Endodermal cell (in vitro differentiated cells): Measurements from ENCODE around the gene MLN. TPM values are rescaled to one million over a fixed set of nuclear protein-coding genes. Genes with fewer than 3 reads are reported as not detected.

Source experiments
- DNase-seq: peaks from one replicate; pipeline ENCODE4 v3.0.0-alpha.2; 2017
- H3K27ac ChIP-seq: 2 replicates; pipeline ENCODE4 v1.5.1; 2013; ENCODE audit warnings: mild to moderate bottlenecking, low read depth, low read length, moderate library complexity
- H3K27me3 ChIP-seq: 2 replicates; pipeline ENCODE4 v1.6.1; 2013; ENCODE audit warnings: mild to moderate bottlenecking, low read length, moderate library complexity; ENCODE audit not compliant: insufficient read depth, control insufficient read depth, poor library complexity, severe bottlenecking
- H3K36me3 ChIP-seq: 2 replicates; pipeline ENCODE4 v1.7.0; 2013; ENCODE audit warnings: mild to moderate bottlenecking, low read length, moderate library complexity; ENCODE audit not compliant: control insufficient read depth, insufficient read depth
- H3K4me1 ChIP-seq: one replicate; pipeline ENCODE4 v1.7.0; 2013; ENCODE audit warnings: low read length; ENCODE audit not compliant: control insufficient read depth, insufficient read depth
- H3K4me3 ChIP-seq: 2 replicates; pipeline ENCODE4 v1.5.1; 2013; ENCODE audit warnings: mild to moderate bottlenecking, low read length, moderate library complexity
- H3K9ac ChIP-seq: 2 replicates; pipeline ENCODE4 v1.6.1; 2013; ENCODE audit warnings: mild to moderate bottlenecking, low read length, moderate library complexity; ENCODE audit not compliant: poor library complexity, severe bottlenecking; ENCODE audit errors: extremely low read depth
- H3K9me3 ChIP-seq: 2 replicates; pipeline ENCODE4 v1.6.1; 2013; ENCODE audit warnings: mild to moderate bottlenecking, low read length, moderate library complexity; ENCODE audit not compliant: control insufficient read depth
- H3K27ac Mint-ChIP-seq: 2 replicates; pipeline ENCODE4 v1.8.0; 2020; ENCODE audit warnings: mixed read lengths
- H3K27me3 Mint-ChIP-seq: 2 replicates; pipeline ENCODE4 v1.8.0; 2021; ENCODE audit warnings: mild to moderate bottlenecking, mixed read lengths; ENCODE audit not compliant: insufficient read depth
- H3K36me3 Mint-ChIP-seq: 2 replicates; pipeline ENCODE4 v1.8.0; 2020; ENCODE audit warnings: low read depth, mixed read lengths
- H3K4me1 Mint-ChIP-seq: 2 replicates; pipeline ENCODE4 v1.8.0; 2020; ENCODE audit warnings: mixed read lengths
- H3K4me3 Mint-ChIP-seq: 2 replicates; pipeline ENCODE4 v1.8.0; 2020; ENCODE audit warnings: mild to moderate bottlenecking, moderate library complexity, mixed read lengths
- H3K9me3 Mint-ChIP-seq: 2 replicates; pipeline ENCODE4 v1.8.0; 2020; ENCODE audit warnings: mild to moderate bottlenecking, mixed read lengths
- WGBS, 2 experiments: methylation state at CpG; one replicate each; pipeline versions ENCODE4 v1.1.5 to v1.1.7; 2013; ENCODE audit warnings: missing lambda C conversion rate in 2 of 2, mixed read lengths in 1 of 2; ENCODE audit not compliant: insufficient coverage in 1 of 2, insufficient read length in 1 of 2; 5-methylcytosine and 5-hydroxymethylcytosine counted together
- total RNA-seq, 2 donors: library from RNA; stranded (reverse); fragmentation: NEBNext Ultra II Directional in 1 of 2; extraction: Animal tissue kit (Norgen Biotek cat#: 25700) in 1 of 2; gene quantifications; 2 replicates in 1 of 2; 3 replicates in 1 of 2; pipeline ENCODE4 v1.2.1, GENCODE V29; 2021
- TF ChIP-seq, protein P1 (sequence below): fragments of 200-600 bp; sonication (generic); conservative IDR thresholded peaks from 2 replicates; pipeline ENCODE4 v1.5.0; 2021; ENCODE audit warnings: antibody characterized with exemption, mild to moderate bottlenecking

MLN gene
- total RNA-seq, 2 donors from 2014 or later, result not detected

DNA sequence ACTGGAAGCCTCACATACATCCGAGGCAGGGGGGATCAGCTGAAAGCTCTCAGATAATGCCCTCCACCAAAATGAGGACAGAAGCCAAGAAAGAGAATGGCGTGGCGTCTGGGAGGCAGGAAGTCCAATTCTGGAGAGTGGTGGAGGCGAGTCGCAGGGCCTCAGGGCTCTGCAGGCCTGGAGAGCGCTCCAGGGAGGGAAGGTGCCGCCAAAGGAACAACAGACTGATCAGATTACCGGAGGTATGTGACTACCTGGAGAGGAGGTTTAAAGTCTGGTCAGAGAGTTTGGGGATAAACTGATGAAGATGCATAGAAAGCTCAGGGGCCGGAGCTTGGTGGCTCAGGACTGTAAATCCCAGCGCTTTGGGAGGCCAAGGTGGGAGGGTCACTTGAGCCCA, 45.9 kb downstream of the MLN start:
- H3K27me3 ChIP-seq, result no peaks in the 10 kb centered on the region
- H3K36me3 Mint-ChIP-seq, result no peaks in the 10 kb centered on the region
- H3K27ac Mint-ChIP-seq, result no peak overlapping the region
- H3K27me3 Mint-ChIP-seq, result no peaks in the 10 kb centered on the region
- H3K36me3 ChIP-seq, result no peaks in the 10 kb centered on the region
- 89 to 98% methylated on average over 9 to 10 of the region's 10 CpGs for WGBS, 2 experiments
- no peaks in the 10 kb centered on the region for H3K9me3 Mint-ChIP-seq
- H3K4me3 ChIP-seq, result no peak overlapping the region
- DNase-seq, result no peak
- no peaks in the 10 kb centered on the region for H3K4me1 Mint-ChIP-seq
- H3K9ac ChIP-seq, result no peak overlapping the region
- H3K4me1 ChIP-seq, result no peaks in the 10 kb centered on the region
- H3K4me3 Mint-ChIP-seq, result no peak overlapping the region
- H3K9me3 ChIP-seq, result no peaks in the 10 kb centered on the region
- H3K27ac ChIP-seq, result no peak overlapping the region
- TF ChIP-seq, protein P1, sequence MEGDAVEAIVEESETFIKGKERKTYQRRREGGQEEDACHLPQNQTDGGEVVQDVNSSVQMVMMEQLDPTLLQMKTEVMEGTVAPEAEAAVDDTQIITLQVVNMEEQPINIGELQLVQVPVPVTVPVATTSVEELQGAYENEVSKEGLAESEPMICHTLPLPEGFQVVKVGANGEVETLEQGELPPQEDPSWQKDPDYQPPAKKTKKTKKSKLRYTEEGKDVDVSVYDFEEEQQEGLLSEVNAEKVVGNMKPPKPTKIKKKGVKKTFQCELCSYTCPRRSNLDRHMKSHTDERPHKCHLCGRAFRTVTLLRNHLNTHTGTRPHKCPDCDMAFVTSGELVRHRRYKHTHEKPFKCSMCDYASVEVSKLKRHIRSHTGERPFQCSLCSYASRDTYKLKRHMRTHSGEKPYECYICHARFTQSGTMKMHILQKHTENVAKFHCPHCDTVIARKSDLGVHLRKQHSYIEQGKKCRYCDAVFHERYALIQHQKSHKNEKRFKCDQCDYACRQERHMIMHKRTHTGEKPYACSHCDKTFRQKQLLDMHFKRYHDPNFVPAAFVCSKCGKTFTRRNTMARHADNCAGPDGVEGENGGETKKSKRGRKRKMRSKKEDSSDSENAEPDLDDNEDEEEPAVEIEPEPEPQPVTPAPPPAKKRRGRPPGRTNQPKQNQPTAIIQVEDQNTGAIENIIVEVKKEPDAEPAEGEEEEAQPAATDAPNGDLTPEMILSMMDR, result no peak

DNA sequence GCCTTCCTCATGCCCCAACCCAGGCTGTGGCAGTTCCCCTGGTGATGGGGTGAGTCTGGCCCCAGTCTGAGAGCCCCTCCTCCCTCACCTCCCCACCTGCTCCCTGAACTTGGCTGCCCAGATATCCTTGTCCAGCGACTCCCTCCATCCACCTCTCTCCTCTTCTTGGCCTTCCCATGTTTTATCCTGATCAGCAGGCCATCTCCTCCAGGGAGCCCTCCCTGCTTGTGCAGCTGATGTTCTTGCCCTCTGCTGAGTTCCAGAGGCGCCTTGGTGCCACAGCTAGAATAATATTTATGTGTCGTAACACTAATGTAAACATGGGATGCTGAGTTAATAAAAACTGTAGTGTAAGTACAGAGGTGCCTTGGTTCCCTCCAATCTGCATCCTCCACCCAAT, 46.7 kb downstream of the MLN start:
- Histone ChIP-seq H3K9me3 (no peaks in the 10 kb centered on the region), H3K9ac (no peak overlapping the region), H3K36me3 (no peaks in the 10 kb centered on the region), H3K27me3 (no peaks in the 10 kb centered on the region), H3K4me1 (peaks cover 2% of the 10 kb centered on the region), H3K27ac (no peak overlapping the region), H3K4me3 (no peak overlapping the region)
- Mint-ChIP-seq H3K4me3 (no peak overlapping the region), H3K4me1 (no peaks in the 10 kb centered on the region), H3K27me3 (no peaks in the 10 kb centered on the region), H3K27ac (no peak overlapping the region), H3K9me3 (no peaks in the 10 kb centered on the region), H3K36me3 (no peaks in the 10 kb centered on the region)
- TF ChIP-seq, protein P1, result no peak
- DNase-seq, result no peak
- 75 to 92% methylated on average over 1 to 3 of the region's 3 CpGs for WGBS, 2 experiments

DNA sequence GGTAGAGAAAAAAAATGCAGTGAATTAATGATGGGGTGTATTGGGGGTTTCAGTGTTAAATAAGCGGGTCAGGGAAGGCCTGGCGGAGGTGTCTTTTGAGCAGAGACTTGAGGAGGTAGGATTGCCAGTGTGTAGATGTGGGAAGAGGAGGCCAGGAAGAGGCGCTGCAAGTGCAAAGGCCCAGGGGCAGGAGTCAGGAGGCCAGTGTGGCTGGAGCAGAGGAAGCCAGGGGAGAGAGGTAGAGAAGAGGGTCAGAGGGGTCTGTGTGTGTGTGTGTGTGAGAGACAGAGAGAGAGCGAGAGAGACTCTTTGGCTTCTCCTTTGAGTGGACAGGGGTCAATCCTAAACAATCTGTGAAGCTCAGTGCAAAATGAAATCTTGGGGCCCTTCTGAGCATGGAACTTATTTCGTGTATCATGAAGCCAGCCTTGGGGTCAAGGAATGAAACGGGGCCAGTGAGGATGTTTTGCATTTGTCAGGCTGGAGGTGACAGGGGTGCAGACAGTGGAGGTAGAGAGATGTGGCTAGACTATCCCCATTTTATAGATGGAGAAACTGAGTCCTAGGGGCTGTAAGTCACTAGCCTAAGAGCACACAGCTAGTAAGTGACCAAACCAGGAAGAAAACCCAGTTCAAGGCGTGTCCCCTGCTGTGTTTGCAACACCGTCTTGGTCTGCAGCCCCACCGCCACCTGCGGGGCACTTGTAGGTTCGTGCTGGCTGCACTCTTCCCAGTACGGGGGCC, 47.4 kb downstream of the MLN start:
- Histone ChIP-seq H3K36me3 (no peaks in the 10 kb centered on the region), H3K9ac (no peak overlapping the region), H3K4me3 (no peak overlapping the region), H3K27ac (no peak overlapping the region), H3K9me3 (no peaks in the 10 kb centered on the region), H3K27me3 (no peaks in the 10 kb centered on the region), H3K4me1 (peaks cover 7% of the 10 kb centered on the region)
- DNase-seq, result no peak
- no peaks in the 10 kb centered on the region for H3K27me3 Mint-ChIP-seq
- WGBS, 2 experiments, result 88 to 90% methylated on average over 12 of the region's 12 CpGs
- peaks cover 4% of the 10 kb centered on the region for H3K4me1 Mint-ChIP-seq
- H3K4me3 Mint-ChIP-seq, result no peak overlapping the region
- no peaks in the 10 kb centered on the region for H3K9me3 Mint-ChIP-seq
- no peaks in the 10 kb centered on the region for H3K36me3 Mint-ChIP-seq
- H3K27ac Mint-ChIP-seq, result no peak overlapping the region
- TF ChIP-seq, protein P1, result no peak
